Mucosa of descending colon (tissue), 3 donors: Measurements from ENCODE around the gene KLK2. TPM values are rescaled to one million over a fixed set of nuclear protein-coding genes. Genes with fewer than 3 reads are reported as not detected.
"Not testable (repeated sequence)": the region's sequence is repeated elsewhere in the genome, so short reads cannot be mapped to it uniquely, and the experiment has no call there.

Source experiments
- ATAC-seq: fragments of 200-7000 bp; cut with Tn5 transposase; one replicate; pipeline ENCODE4 v1.9.1; 2020; ENCODE audit warnings: mild to moderate bottlenecking, moderate library complexity
- DNase-seq, 3 donors: peaks; one replicate each; pipeline ENCODE4 v3.0.0-alpha.2; 2020
- H3K36me3 ChIP-seq: fragments of 200-600 bp; one replicate; pipeline ENCODE4 v1.8.0; 2021; ENCODE audit warnings: low read depth, mild to moderate bottlenecking
- H3K4me1 ChIP-seq: fragments of 200-600 bp; one replicate; pipeline ENCODE4 v1.8.0; 2021; ENCODE audit warnings: low read depth, mild to moderate bottlenecking
- H3K4me3 ChIP-seq: fragments of 200-600 bp; one replicate; pipeline ENCODE4 v1.8.0; 2021; ENCODE audit warnings: mild to moderate bottlenecking
- H3K9me3 ChIP-seq: fragments of 200-600 bp; one replicate; pipeline ENCODE4 v1.8.0; 2021; ENCODE audit warnings: mild to moderate bottlenecking
- CTCF ChIP-seq: fragments of 200-600 bp; IDR thresholded peaks from one replicate; pipeline ENCODE4 v1.8.0; 2022; ENCODE audit warnings: antibody characterized with exemption, mild to moderate bottlenecking
- intact Hi-C, 2 donors: fragments of 100-400 bp; cut with DNase I in 1 of 2; cut with micrococcal nuclease in 1 of 2; formaldehyde crosslinking; loops; one replicate each; pipeline versions ENCODE4 v1.11.0 to v1.11.1; 2022; cut with DNase I, micrococcal nuclease
- total RNA-seq, 3 donors: library from RNA; stranded (reverse); fragmentation: NEBNext Ultra II Directional in 2 of 3; extraction: Animal tissue kit (Norgen Biotek cat#: 25700) in 2 of 3; gene quantifications; one replicate each; pipeline versions ENCODE4 v1.2.1 to v1.2.4, GENCODE V29; 2021 to 2023
- donor health status: DM: no; HTN: no; CAD: no; lungs with moderate emphysema.
- donor health status: DM: no; HTN: no; CAD: no.
- donor health status: DM: no; HTN: yes; CAD: no.

KLK2 gene
- total RNA-seq, 3 donors from 2014 or later, result 0.43 TPM; not detected in 2

GRCh38 chr19:50889638-50890037, 16.4 kb downstream of the KLK2 start:
- Histone ChIP-seq H3K9me3 (no peaks in the 10 kb centered on the region), H3K4me3 (no peak overlapping the region), H3K36me3 (no peaks in the 10 kb centered on the region), H3K4me1 (no peaks in the 10 kb centered on the region)
- peak in 1 of 3 donors; percentile 30 for DNase-seq
- intact Hi-C loops, result no loop called here
- no peak for TF ChIP-seq CTCF
- peak; percentile 81 for ATAC-seq

GRCh38 chr19:50890422-50891252, 17.4 kb downstream of the KLK2 start:
- Histone ChIP-seq H3K4me1 (no peaks in the 10 kb centered on the region), H3K9me3 (no peaks in the 10 kb centered on the region), H3K4me3 (no peak overlapping the region), H3K36me3 (no peaks in the 10 kb centered on the region)
- no peak for TF ChIP-seq CTCF
- intact Hi-C loops, result no loop called here
- ATAC-seq (no peak), DNase-seq (no peak)

GRCh38 chr19:50891253-50891625, 18.0 kb downstream of the KLK2 start:
- DNase-seq (no peak), ATAC-seq (no peak)
- no peak for TF ChIP-seq CTCF
- Histone ChIP-seq H3K4me3 (no peak overlapping the region), H3K4me1 (no peaks in the 10 kb centered on the region), H3K9me3 (no peaks in the 10 kb centered on the region), H3K36me3 (no peaks in the 10 kb centered on the region)
- intact Hi-C loops, result no loop called here

- no peak overlapping the region for H3K4me3 ChIP-seq
- no peaks in the 10 kb centered on the region for H3K9me3 ChIP-seq
- intact Hi-C loops, result no loop called here
- no peak for DNase-seq
- no peaks in the 10 kb centered on the region for H3K36me3 ChIP-seq
- no peak for ATAC-seq
- TF ChIP-seq CTCF, result no peak
- H3K4me1 ChIP-seq, result no peaks in the 10 kb centered on the region
Measured at GRCh38 chr19:50893047-50893736, 20.0 kb downstream of the KLK2 start.

GRCh38 chr19:50894478-50895356, 21.5 kb downstream of the KLK2 start:
- Histone ChIP-seq H3K4me3 (no peak overlapping the region), H3K9me3 (no peaks in the 10 kb centered on the region), H3K4me1 (no peaks in the 10 kb centered on the region), H3K36me3 (no peaks in the 10 kb centered on the region)
- DNase-seq (no peak), ATAC-seq (peak; percentile 26)
- intact Hi-C loops, result no loop called here
- no peak for TF ChIP-seq CTCF

GRCh38 chr19:50896089-50896590, 22.9 kb downstream of the KLK2 start:
- ATAC-seq, H3K4me1 ChIP-seq, H3K4me3 ChIP-seq, H3K9me3 ChIP-seq, H3K36me3 ChIP-seq, intact Hi-C loops, DNase-seq: not testable (repeated sequence)
